Neural crest cell (in vitro differentiated cells): Measurements from ENCODE around the gene TMEM135. TPM values are rescaled to one million over a fixed set of nuclear protein-coding genes. Genes with fewer than 3 reads are reported as not detected.
A peak's percentile ranks its signal among the peaks of the same experiment; 100 is the strongest.

Experiments
- DNase-seq: peaks from one replicate; pipeline ENCODE4 v3.0.0; 2021; ENCODE audit warnings: low read depth, mixed read lengths, low spot score
- H3K27ac Mint-ChIP-seq: one replicate; pipeline ENCODE4 v1.8.0; 2021; ENCODE audit warnings: mild to moderate bottlenecking, mixed read lengths; ENCODE audit not compliant: unreplicated experiment
- H3K27me3 Mint-ChIP-seq: 2 replicates; pipeline ENCODE4 v1.8.0; 2021; ENCODE audit warnings: low read depth, mild to moderate bottlenecking, mixed read lengths
- H3K36me3 Mint-ChIP-seq: 2 replicates; pipeline ENCODE4 v1.8.0; 2021; ENCODE audit warnings: low read depth, mild to moderate bottlenecking, mixed read lengths
- H3K4me1 Mint-ChIP-seq: 2 replicates; pipeline ENCODE4 v1.8.0; 2021; ENCODE audit warnings: mixed read lengths
- H3K4me3 Mint-ChIP-seq: one replicate; pipeline ENCODE4 v1.8.0; 2021; ENCODE audit warnings: mild to moderate bottlenecking, mixed read lengths
- H3K9me3 Mint-ChIP-seq: 2 replicates; pipeline ENCODE4 v1.8.0; 2021; ENCODE audit warnings: mixed read lengths
- CTCF ChIP-seq: fragments of 200-600 bp; sonication (generic); conservative IDR thresholded peaks from 2 replicates; pipeline ENCODE4 v1.5.0; 2021; ENCODE audit warnings: antibody characterized with exemption, mild to moderate bottlenecking
- total RNA-seq: library from RNA; stranded (reverse); gene quantifications from 2 replicates; pipeline ENCODE4 v1.2.1, GENCODE V29; 2021

TMEM135 gene
- total RNA-seq, 1 donor from 2014 or later, result 39.5 TPM

DNA sequence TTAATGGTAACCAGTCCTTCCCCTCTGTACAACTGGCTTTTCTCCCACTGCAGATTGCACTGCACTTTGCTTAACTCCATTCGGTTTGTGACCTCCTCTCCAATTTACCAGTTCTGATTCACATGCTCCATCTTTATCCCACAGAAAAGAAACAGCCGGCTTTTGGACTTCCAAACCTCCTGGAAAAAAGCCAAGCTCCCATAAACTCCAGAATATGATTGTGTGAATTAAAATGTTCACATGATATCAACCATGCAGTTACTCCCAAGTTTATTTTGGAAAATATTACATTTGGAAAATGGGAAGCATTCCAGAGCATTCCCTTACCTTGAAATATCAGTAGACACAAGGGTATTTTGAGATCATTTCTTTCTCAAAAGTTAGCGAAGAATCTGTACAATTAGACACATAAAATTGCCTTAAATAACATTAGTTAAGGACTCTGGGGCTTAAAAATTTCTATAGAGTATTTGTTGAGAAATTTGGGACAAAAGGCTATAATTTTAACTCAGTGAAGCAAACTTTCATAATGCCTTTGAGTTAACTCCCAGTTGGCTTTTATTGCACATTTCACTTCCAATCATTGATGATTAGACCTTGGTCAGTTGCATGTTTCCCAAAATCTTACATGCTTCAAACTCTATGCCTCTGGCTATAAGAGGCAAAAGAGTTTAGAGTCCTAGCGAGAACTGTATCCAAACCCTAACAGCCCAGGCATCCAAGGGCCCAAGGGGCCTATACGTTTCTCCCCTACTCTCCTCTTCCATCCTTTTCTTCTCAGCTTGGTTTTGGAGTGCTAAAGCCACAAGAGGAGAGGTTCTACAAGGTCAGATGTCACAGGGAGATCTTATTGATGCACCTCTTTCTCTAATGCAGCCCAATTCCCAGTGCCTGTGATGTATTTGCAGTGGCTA, 23.6 kb upstream of the TMEM135 start:
- Mint-ChIP-seq H3K36me3 (no peaks in the 10 kb centered on the region), H3K4me1 (peaks cover 7% of the 10 kb centered on the region), H3K27ac (no peak overlapping the region), H3K4me3 (no peak overlapping the region), H3K9me3 (peaks cover 3% of the 10 kb centered on the region), H3K27me3 (no peaks in the 10 kb centered on the region)
- TF ChIP-seq CTCF, result no peak
- DNase-seq, result no peak

DNA sequence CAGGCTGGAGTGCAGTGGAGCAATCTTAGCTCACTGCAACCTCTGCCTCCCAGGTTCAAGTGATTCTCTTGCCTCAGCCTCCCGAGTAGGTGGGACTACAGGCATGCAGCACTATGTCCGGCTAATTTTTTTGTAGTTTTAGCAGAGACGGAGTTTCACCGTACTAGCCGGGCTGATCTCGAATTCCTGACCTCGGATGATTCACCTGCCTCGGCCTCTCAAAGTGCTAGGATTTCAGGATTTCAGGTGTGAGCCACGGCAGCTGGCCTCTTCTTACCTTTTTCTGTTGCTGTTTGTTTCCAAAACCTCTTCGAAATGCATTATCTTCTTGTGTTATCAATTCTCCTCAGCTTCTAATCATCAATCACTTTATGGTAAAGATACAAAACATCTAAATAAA, 22.1 kb upstream of the TMEM135 start:
- Mint-ChIP-seq H3K9me3 (peaks cover 7% of the 10 kb centered on the region), H3K4me3 (no peak overlapping the region), H3K27me3 (no peaks in the 10 kb centered on the region), H3K4me1 (peaks cover 18% of the 10 kb centered on the region), H3K36me3 (no peaks in the 10 kb centered on the region), H3K27ac (no peak overlapping the region)
- TF ChIP-seq CTCF, result no peak
- no peak for DNase-seq

- Mint-ChIP-seq H3K27ac (peak overlapping the region; percentile 52), H3K9me3 (peaks cover 22% of the 10 kb centered on the region), H3K4me3 (no peak overlapping the region), H3K27me3 (no peaks in the 10 kb centered on the region), H3K4me1 (peaks cover 18% of the 10 kb centered on the region), H3K36me3 (peaks cover 2% of the 10 kb centered on the region)
- no peak for DNase-seq
- no peak for TF ChIP-seq CTCF
Measured at GRCh38 chr11:87019613-87020271, 18.0 kb upstream of the TMEM135 start.

DNA sequence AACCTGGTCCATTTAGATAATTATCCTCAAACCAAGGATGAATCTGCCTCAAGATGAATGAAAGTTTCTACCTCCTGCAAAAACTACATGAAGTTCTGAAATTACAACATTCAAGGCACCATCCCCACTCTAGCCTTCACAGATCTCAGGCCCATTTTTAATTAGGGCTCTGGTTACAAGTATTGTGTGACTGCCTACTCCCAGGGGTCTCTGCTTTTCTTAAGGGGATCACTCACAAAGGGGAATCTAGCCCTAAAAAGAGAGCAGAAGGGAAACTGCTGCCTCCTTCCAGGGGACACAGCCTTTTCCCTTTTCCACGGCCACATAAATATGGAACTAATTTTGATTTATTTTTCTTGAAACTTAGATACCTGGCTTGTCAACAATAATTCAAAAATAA, 17.4 kb upstream of the TMEM135 start:
- no peak for DNase-seq
- peaks cover 18% of the 10 kb centered on the region for H3K4me1 Mint-ChIP-seq
- H3K36me3 Mint-ChIP-seq, result peaks cover 4% of the 10 kb centered on the region
- no peak overlapping the region for H3K4me3 Mint-ChIP-seq
- no peak for TF ChIP-seq CTCF
- no peaks in the 10 kb centered on the region for H3K27me3 Mint-ChIP-seq
- peaks cover 22% of the 10 kb centered on the region for H3K9me3 Mint-ChIP-seq
- no peak overlapping the region for H3K27ac Mint-ChIP-seq

DNA sequence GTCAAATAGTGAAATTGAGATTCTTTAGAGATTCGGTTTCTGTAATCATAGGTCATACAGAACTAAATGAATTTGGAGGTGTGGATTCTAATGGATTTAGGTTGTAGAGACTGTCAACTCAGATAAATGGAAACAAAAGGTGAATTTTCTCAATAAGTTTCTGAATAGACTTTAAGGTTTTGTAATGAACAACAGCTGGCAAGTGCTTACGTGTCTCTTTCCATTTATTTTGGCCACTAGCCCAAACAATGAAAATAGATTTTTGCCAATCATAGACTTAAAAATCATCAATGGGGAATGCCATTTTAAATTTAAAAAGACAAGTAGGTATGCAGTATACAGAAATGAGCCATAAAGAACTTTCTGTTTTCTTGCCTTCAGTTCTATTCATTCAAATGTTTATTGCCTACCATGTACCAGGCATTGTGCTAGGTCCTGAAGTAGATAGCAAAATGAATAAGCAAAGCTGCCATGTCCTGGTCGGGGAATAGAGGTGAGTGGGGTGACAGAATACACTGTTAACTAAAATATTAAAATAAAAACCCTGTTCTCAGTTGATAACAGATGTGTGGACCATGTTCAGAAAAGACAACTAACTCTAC, 16.9 kb upstream of the TMEM135 start:
- no peak for TF ChIP-seq CTCF
- H3K9me3 Mint-ChIP-seq, result peaks cover 24% of the 10 kb centered on the region
- peaks cover 18% of the 10 kb centered on the region for H3K4me1 Mint-ChIP-seq
- H3K4me3 Mint-ChIP-seq, result no peak overlapping the region
- no peak overlapping the region for H3K27ac Mint-ChIP-seq
- H3K36me3 Mint-ChIP-seq, result peaks cover 7% of the 10 kb centered on the region
- no peak for DNase-seq
- H3K27me3 Mint-ChIP-seq, result no peaks in the 10 kb centered on the region
